ENCODE results near the gene OTUD6A.

- TF ChIP-seq ZNF565 (CRISPR knock-in tag; conservative IDR thresholded peaks at IDR 0.05; ENCODE audit: low read depth), result no peak
- TF ChIP-seq TCF4 (CRISPR knock-in tag; IDR thresholded peaks at IDR 0.05; ENCODE audit: borderline replicate concordance), result no peak
- TF ChIP-seq TSHZ2 (CRISPR knock-in tag; IDR thresholded peaks at IDR 0.05), result no peak
- no peak for TF ChIP-seq POU6F1 (CRISPR knock-in tag; IDR thresholded peaks at IDR 0.05; ENCODE audit: borderline replicate concordance, low read depth)
- no peak for TF ChIP-seq PATZ1 (CRISPR knock-in tag; IDR thresholded peaks at IDR 0.05; ENCODE audit: borderline replicate concordance)
- no peak for TF ChIP-seq CSRNP3 (CRISPR knock-in tag; IDR thresholded peaks at IDR 0.05)
- TF ChIP-seq ZFP30 (CRISPR knock-in tag; IDR thresholded peaks at IDR 0.05), result no peak
- no peak for TF ChIP-seq GLIS3 (CRISPR knock-in tag; IDR thresholded peaks at IDR 0.05)
- no peak for TF ChIP-seq RARB (CRISPR knock-in tag; IDR thresholded peaks at IDR 0.05)
- no peak for TF ChIP-seq TOX (CRISPR knock-in tag; IDR thresholded peaks at IDR 0.05; ENCODE audit: borderline replicate concordance)
- no peak for TF ChIP-seq OSR1 (CRISPR knock-in tag; IDR thresholded peaks at IDR 0.05)
Measured at GRCh38 chrX:70043685-70044084, 18.6 kb upstream of the OTUD6A start.
